ENCODE measurements around the gene WWTR1.

Gene WWTR1

GRCh38 chr3:149536429-149536828 is 121.4 kb downstream of the WWTR1 start:
- FAIRE-seq (peak; percentile 59), DNase-seq (ENCODE audit: low spot score) (peak; percentile 67)

DNA sequence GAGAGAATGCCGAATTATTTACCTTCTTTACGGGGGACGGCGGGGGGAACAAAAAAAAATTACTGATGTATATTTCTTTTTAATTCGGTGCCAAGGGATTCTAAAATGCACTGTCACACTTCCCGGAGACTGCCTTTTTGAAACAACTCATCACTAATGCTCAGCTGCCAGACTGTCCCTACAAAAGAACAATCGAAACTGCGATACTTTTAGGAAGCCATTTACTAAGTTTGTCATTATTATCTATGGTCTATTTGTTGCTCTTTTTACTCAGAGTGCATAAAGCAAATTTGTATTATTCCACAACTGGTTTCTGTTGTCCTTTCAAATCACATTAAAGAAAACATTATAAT is 122.5 kb downstream of the WWTR1 start:
- no peak for FAIRE-seq

GRCh38 chr3:149534671-149535332 is 123.0 kb downstream of the WWTR1 start:
- DNase-seq (ENCODE audit: low spot score), result no peak
- FAIRE-seq, result no peak

More for the DNA sequence above, 122.5 kb downstream of the WWTR1 start:
- DNase-seq (ENCODE audit: low spot score), result no peak

- DNase-seq (ENCODE audit: low spot score) (no peak), FAIRE-seq (no peak)
Observed at GRCh38 chr3:149534082-149534481, 123.7 kb downstream of the WWTR1 start.

- no peak for FAIRE-seq
- DNase-seq (ENCODE audit: low spot score), result no peak
Observed at GRCh38 chr3:149532489-149533180, 125.2 kb downstream of the WWTR1 start.

GRCh38 chr3:149529099-149529498 is 128.7 kb downstream of the WWTR1 start:
- FAIRE-seq (no peak), DNase-seq (ENCODE audit: low spot score) (no peak)

GRCh38 chr3:149528340-149528650 is 129.5 kb downstream of the WWTR1 start:
- DNase-seq (ENCODE audit: low spot score), result no peak
- no peak for FAIRE-seq

DNA sequence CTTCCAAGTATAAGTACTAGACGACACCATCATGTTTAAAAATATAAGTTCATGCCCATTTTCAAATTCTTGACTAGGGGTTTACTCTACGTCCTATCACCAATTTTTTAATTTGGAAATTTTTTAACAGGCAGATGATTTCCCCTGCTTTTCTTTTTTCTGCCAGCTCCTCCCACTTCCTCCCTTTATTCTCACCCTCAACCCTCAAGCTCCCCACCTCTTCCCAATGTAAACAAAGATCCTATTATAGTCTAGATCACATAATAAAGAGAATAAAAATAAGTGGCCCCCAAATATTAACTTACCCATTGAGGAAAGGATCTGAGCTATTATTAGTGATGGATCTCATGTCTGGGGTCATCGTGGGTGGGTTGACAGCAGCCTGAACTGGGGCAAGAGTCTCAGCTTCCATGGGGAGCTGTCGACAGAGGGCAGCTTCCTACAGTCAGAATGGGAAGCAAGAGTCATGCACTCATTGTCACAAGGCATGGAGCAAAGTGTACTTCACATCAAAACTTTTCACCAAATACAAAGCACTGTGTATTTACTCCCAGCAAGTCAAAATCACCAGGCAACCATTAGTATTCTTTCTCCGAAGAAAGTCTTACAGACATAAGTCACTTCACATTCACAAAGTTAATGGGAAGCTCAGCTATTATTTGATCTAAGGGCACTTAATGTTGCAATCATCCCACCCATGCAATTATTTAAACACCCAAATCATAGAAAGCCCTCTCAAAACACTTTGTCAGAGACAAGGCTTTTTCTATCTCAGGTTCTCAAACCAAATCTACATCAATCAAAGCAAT is 130.1 kb downstream of the WWTR1 start:
- DNase-seq (ENCODE audit: low spot score) (no peak), FAIRE-seq (no peak)

DNA sequence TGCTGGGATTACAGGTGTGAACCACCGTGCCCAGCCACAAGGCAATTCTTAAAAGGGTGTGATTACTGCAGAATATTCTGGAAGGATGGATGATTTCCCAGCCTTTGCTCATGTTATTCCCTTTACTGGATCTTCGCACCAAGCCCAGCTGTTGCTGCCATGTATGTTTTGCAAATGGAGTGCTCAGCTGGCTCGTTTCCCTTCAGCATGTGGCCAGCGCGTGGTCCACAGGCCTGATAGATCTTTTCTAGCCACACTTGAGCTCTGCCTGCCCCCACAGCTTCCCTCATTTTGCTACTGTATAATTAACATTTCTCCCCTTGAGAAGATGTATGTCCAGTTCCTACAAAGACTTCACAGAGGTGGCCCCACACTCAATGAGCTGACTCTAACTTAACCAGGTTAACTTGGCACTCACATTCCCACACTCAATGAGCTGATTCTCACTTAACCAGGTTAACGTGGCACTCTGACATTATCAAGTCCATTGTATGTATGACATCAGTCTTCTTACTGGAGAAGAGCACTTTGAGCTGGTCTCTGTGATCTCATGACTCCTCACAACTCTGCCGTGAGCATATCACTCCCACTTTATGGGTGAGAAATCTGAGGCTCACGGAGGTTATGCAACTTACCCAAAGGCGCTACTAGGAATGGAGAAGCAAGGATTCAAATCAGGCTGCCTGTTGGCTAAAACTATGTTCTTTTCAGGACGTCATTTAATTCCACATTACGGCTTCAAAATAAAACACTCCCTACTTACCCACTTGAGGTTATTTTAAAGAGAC is 134.1 kb downstream of the WWTR1 start:
- FAIRE-seq (no peak), DNase-seq (ENCODE audit: low spot score) (no peak)

DNA sequence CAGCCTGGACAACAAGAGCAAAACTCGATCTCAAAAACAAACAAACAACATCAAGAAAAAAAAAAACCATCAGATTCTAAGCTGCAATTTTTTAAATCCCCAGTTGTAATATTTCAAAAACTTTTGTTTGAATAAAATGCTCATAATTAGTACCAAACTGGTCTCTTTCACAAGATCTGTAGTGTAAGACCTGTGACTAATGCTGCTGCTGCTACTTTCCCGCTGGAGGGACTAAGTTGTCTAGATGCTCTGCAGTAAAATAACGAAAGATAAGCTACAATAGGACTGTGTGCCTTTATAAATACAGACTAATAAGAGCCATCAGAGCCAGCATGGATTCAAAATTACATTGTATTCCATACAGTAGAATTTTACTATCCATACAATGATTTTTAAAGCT is 137.9 kb downstream of the WWTR1 start:
- DNase-seq (ENCODE audit: low spot score) (no peak), FAIRE-seq (no peak)

GRCh38 chr3:149516920-149517319 is 140.9 kb downstream of the WWTR1 start:
- DNase-seq (ENCODE audit: low spot score) (no peak), FAIRE-seq (no peak)

DNA sequence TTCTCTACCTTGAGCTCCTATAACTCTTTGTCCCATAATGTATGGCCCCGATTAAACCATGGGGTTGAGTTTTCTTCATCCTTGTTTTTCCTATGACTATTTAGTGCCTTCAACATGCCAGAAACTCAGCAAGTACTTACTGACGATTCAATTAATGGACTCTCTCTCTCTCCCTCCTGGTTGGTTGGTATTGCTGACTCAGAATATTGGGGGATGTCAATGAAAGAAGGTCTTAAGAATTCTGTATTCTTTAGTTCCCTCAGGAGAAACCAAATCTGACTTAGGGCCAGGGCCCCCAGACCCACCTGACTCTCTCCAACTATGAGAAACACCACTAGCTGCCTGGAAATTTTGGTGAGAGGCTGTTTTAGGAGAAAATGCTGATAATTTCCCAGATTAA is 142.6 kb downstream of the WWTR1 start:
- DNase-seq (ENCODE audit: low spot score) (no peak), FAIRE-seq (no peak)

- DNase-seq (ENCODE audit: low spot score) (no peak), FAIRE-seq (no peak)
Observed at GRCh38 chr3:149514471-149514870, 143.4 kb downstream of the WWTR1 start.

DNA sequence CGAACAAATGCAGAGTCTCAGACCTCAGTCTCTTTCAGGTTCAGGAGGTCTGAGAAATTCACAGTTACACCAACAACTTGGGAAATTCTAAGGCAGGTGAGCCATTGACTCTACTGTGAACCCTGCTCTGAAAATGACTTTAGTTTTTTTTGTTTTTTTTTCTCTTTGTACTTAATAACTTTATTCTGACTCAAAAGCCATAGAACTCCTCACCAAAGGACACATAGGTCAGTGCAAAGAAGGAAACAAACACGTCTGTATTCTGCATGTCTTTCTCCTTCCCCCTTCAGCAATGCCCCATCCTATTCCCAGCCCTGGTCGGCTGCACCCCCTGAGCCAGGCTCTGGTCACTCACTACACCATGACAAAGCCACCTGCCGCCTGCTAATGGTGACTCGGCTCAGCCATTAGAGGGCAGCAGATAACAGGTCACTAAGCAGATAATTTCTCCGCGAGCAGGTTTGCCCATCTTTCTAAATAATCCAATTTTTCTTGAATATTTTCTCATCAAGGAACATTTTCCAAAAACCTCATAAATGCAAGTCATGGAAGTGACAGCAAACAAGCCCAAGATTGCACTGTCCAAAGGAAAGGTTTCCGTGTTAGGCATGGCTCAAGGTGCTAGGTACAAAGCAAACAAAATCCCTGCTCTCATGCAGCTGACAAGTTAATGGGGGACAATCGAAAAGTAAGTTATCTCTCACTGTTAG is 145.6 kb downstream of the WWTR1 start:
- FAIRE-seq, result no peak
- peak; percentile 49 for DNase-seq (ENCODE audit: low spot score)

GRCh38 chr3:149511040-149511626 is 146.7 kb downstream of the WWTR1 start:
- DNase-seq (ENCODE audit: low spot score) (no peak), FAIRE-seq (no peak)

DNA sequence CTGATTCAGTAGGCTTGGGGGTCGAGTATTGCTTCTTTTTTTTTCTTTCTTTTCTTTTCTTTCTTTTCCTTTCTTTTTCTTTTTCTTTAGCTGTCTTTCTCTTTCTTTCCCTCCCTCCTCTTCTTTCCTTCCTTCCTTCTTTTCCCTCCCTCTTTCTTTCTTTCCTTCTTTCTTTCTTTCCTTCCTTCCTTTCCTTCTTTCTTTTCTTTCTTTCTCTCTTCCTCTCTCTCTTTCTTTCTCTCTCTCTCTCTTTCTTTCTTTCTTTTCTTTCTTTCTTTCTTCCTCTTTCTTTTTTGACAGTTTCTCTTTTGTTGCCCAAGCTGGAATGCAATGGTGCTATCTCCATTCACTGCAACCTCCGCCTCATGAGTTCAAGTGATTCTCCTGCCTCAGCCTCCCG is 147.3 kb downstream of the WWTR1 start:
- DNase-seq (ENCODE audit: low spot score), result no peak
- FAIRE-seq, result no peak

DNA sequence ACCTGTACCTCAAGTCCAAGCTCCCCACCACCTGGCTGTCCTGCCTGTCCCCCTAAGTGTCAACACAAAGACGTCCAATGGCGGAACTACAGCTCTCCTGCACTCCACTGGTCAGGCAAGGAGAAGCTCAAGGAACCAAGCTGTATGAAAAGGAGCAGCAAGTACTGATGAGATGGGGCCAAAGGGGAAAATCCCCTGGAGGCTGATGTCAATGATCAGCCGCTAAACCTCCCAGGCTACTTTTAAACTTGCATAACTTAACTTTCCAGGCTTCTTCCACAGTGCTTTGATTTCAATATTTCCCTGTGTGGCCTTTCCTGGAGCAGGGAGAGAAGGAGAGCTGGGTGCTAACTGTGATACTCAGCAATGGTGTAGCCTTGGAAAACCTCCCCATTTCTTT is 148.3 kb downstream of the WWTR1 start:
- FAIRE-seq, result no peak
- DNase-seq (ENCODE audit: low spot score), result no peak

DNA sequence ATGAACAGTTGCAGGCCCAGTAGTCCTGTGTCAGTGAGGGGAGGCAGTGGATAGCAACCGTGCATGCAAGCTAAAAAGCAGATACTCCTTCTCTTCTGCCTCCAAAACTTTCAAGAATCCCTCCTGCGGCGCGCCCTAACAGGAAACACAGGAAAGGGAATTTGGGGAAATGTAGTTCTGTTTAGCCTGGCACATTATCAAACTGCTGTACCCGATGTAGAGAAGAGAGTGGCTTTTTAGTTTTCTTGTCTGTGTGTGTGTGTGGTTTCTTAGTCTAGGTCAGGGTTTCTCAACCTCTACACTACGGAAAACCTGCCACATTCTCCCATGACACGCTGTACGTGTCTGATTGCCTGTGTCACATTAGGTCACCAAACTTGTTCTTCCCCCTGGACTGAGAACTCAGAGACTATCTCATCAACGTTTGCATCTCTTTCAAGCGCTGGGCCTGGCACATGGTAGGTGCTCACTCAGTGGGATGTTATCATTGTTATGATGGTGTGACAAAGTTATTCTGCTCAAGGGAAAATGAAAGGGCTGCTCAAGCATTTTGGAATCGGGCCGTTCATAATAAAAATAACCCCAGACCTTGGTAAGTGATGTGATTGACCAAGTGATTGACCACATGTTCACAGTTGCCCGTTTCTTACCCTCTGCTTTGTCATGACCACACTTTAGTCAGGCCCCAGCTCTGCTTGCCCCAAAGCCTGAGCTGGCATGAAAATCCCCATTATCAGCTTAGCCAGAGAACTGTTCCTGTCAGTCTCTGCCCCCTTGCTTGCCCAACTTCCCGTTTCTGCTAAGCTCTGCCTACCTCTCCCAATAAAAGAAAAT is 150.1 kb downstream of the WWTR1 start:
- DNase-seq (ENCODE audit: low spot score) (peak; percentile 66), FAIRE-seq (no peak)

GRCh38 chr3:149506965-149507364 is 150.9 kb downstream of the WWTR1 start:
- no peak for FAIRE-seq
- DNase-seq (ENCODE audit: low spot score), result no peak

- FAIRE-seq, result no peak
- peak; percentile 35 for DNase-seq (ENCODE audit: low spot score)
Observed at GRCh38 chr3:149506540-149506939, 151.3 kb downstream of the WWTR1 start.

All from RCC 7860 (cell line).